Ectodermal cell (in vitro differentiated cells): ENCODE results near the gene CCDC91.

Experiments
- H3K27ac ChIP-seq: 2 replicates; pipeline ENCODE4 v1.7.0; 2013; ENCODE audit warnings: mild to moderate bottlenecking, low read depth, low read length; ENCODE audit not compliant: insufficient read depth, poor library complexity, severe bottlenecking
- H3K27me3 ChIP-seq: 2 replicates; pipeline ENCODE4 v1.7.0; 2013; ENCODE audit warnings: mild to moderate bottlenecking, low read length; ENCODE audit not compliant: insufficient read depth, control insufficient read depth, poor library complexity, severe bottlenecking
- H3K36me3 ChIP-seq: one replicate; pipeline ENCODE4 v1.7.0; 2013; ENCODE audit warnings: low read length; ENCODE audit not compliant: control insufficient read depth, insufficient read depth
- H3K4me1 ChIP-seq: one replicate; pipeline ENCODE4 v1.7.0; 2013; ENCODE audit warnings: low read length; ENCODE audit not compliant: control insufficient read depth, insufficient read depth
- H3K4me3 ChIP-seq: 2 replicates; pipeline ENCODE4 v1.7.0; 2013; ENCODE audit warnings: low read depth, low read length, control low read depth; ENCODE audit not compliant: insufficient read depth
- H3K9me3 ChIP-seq: 2 replicates; pipeline ENCODE4 v1.7.0; 2013; ENCODE audit warnings: mild to moderate bottlenecking, low read length, moderate library complexity; ENCODE audit not compliant: control insufficient read depth
- WGBS, 2 experiments: methylation state at CpG; one replicate each; pipeline ENCODE4 v1.1.7; 2013; ENCODE audit warnings: missing lambda C conversion rate in 2 of 2; 5-methylcytosine and 5-hydroxymethylcytosine counted together

CCDC91 gene

GRCh38 chr12:28346567-28346966 is 156.3 kb downstream of the CCDC91 start:
- Histone ChIP-seq H3K4me1 (no peaks in the 10 kb centered on the region), H3K27me3 (no peaks in the 10 kb centered on the region), H3K4me3 (no peak overlapping the region), H3K9me3 (no peaks in the 10 kb centered on the region), H3K27ac (no peak overlapping the region), H3K36me3 (no peaks in the 10 kb centered on the region)
- 90 to 100% methylated on average over 2 of the region's 2 CpGs for WGBS, 2 experiments

GRCh38 chr12:28349196-28349595 is 158.9 kb downstream of the CCDC91 start:
- 92 to 96% methylated on average over 2 of the region's 2 CpGs for WGBS, 2 experiments
- H3K27me3 ChIP-seq: no peaks in the 10 kb centered on the region
- H3K4me3 ChIP-seq: no peak overlapping the region
- peaks cover 4% of the 10 kb centered on the region for H3K9me3 ChIP-seq
- H3K36me3 ChIP-seq: peaks cover 8% of the 10 kb centered on the region
- no peaks in the 10 kb centered on the region for H3K4me1 ChIP-seq
- H3K27ac ChIP-seq: no peak overlapping the region

GRCh38 chr12:28350502-28350901 is 160.2 kb downstream of the CCDC91 start:
- 90 to 98% methylated on average over 1 of the region's 1 CpG for WGBS, 2 experiments
- Histone ChIP-seq H3K9me3 (peaks cover 4% of the 10 kb centered on the region), H3K4me1 (no peaks in the 10 kb centered on the region), H3K4me3 (no peak overlapping the region), H3K36me3 (peaks cover 8% of the 10 kb centered on the region), H3K27ac (no peak overlapping the region), H3K27me3 (no peaks in the 10 kb centered on the region)

- Histone ChIP-seq H3K9me3 (peaks cover 4% of the 10 kb centered on the region), H3K4me1 (no peaks in the 10 kb centered on the region), H3K36me3 (peaks cover 8% of the 10 kb centered on the region), H3K27ac (no peak overlapping the region), H3K4me3 (no peak overlapping the region), H3K27me3 (no peaks in the 10 kb centered on the region)
- WGBS, 2 experiments: 94 to 99% methylated on average over 2 of the region's 2 CpGs
Observed at GRCh38 chr12:28351414-28351813, 161.2 kb downstream of the CCDC91 start.

- Histone ChIP-seq H3K9me3 (peaks cover 4% of the 10 kb centered on the region), H3K27ac (no peak overlapping the region), H3K36me3 (peaks cover 8% of the 10 kb centered on the region), H3K27me3 (no peaks in the 10 kb centered on the region), H3K4me3 (no peak overlapping the region), H3K4me1 (no peaks in the 10 kb centered on the region)
Observed at GRCh38 chr12:28355161-28355560, 164.9 kb downstream of the CCDC91 start.

GRCh38 chr12:28360253-28360652 is 170.0 kb downstream of the CCDC91 start:
- Histone ChIP-seq H3K36me3 (no peaks in the 10 kb centered on the region), H3K27ac (no peak overlapping the region), H3K4me3 (no peak overlapping the region), H3K4me1 (no peaks in the 10 kb centered on the region), H3K9me3 (no peaks in the 10 kb centered on the region), H3K27me3 (no peaks in the 10 kb centered on the region)
- 86 to 91% methylated on average over 2 of the region's 2 CpGs for WGBS, 2 experiments

GRCh38 chr12:28367326-28367725 is 177.1 kb downstream of the CCDC91 start:
- no peaks in the 10 kb centered on the region for H3K9me3 ChIP-seq
- no peaks in the 10 kb centered on the region for H3K4me1 ChIP-seq
- H3K4me3 ChIP-seq: no peak overlapping the region
- H3K27me3 ChIP-seq: no peaks in the 10 kb centered on the region
- H3K36me3 ChIP-seq: peaks cover 19% of the 10 kb centered on the region
- WGBS, 2 experiments: 78 to 84% methylated on average over 1 of the region's 1 CpG
- H3K27ac ChIP-seq: no peak overlapping the region

- Histone ChIP-seq H3K4me3 (no peak overlapping the region), H3K36me3 (peaks cover 19% of the 10 kb centered on the region), H3K9me3 (no peaks in the 10 kb centered on the region), H3K27me3 (no peaks in the 10 kb centered on the region), H3K27ac (no peak overlapping the region), H3K4me1 (no peaks in the 10 kb centered on the region)
- WGBS, 2 experiments: 94 to 100% methylated on average over 1 to 2 of the region's 2 CpGs
Observed at GRCh38 chr12:28367993-28368392, 177.7 kb downstream of the CCDC91 start.

GRCh38 chr12:28369483-28369882 is 179.2 kb downstream of the CCDC91 start:
- no peaks in the 10 kb centered on the region for H3K4me1 ChIP-seq
- no peak overlapping the region for H3K4me3 ChIP-seq
- 87 to 97% methylated on average over 2 of the region's 2 CpGs for WGBS, 2 experiments
- H3K27ac ChIP-seq: no peak overlapping the region
- H3K27me3 ChIP-seq: no peaks in the 10 kb centered on the region
- no peaks in the 10 kb centered on the region for H3K9me3 ChIP-seq
- H3K36me3 ChIP-seq: peaks cover 19% of the 10 kb centered on the region

GRCh38 chr12:28374556-28374955 is 184.3 kb downstream of the CCDC91 start:
- H3K4me1 ChIP-seq: no peaks in the 10 kb centered on the region
- H3K9me3 ChIP-seq: no peaks in the 10 kb centered on the region
- H3K36me3 ChIP-seq: peaks cover 8% of the 10 kb centered on the region
- H3K27me3 ChIP-seq: no peaks in the 10 kb centered on the region
- H3K27ac ChIP-seq: no peak overlapping the region
- no peak overlapping the region for H3K4me3 ChIP-seq

- Histone ChIP-seq H3K27me3 (no peaks in the 10 kb centered on the region), H3K27ac (no peak overlapping the region), H3K9me3 (no peaks in the 10 kb centered on the region), H3K4me1 (no peaks in the 10 kb centered on the region), H3K36me3 (no peaks in the 10 kb centered on the region), H3K4me3 (no peak overlapping the region)
Observed at GRCh38 chr12:28378736-28379135, 188.5 kb downstream of the CCDC91 start.
